Dermis lymphatic vessel endothelial cell (primary cell): ENCODE data around the gene SRP68. TPM values are rescaled to one million over a fixed set of nuclear protein-coding genes. Genes with fewer than 3 reads are reported as not detected.

Experiments
- total RNA-seq: library from RNA; depleted of rRNA; stranded (reverse); fragments of >200 nt; gene quantifications from 2 replicates; pipeline ENCODE4 v1.2.1, GENCODE V29; 2014

The SRP68 gene
- 27.1 and 27.3 TPM in 2 replicates for total RNA-seq

DNA sequence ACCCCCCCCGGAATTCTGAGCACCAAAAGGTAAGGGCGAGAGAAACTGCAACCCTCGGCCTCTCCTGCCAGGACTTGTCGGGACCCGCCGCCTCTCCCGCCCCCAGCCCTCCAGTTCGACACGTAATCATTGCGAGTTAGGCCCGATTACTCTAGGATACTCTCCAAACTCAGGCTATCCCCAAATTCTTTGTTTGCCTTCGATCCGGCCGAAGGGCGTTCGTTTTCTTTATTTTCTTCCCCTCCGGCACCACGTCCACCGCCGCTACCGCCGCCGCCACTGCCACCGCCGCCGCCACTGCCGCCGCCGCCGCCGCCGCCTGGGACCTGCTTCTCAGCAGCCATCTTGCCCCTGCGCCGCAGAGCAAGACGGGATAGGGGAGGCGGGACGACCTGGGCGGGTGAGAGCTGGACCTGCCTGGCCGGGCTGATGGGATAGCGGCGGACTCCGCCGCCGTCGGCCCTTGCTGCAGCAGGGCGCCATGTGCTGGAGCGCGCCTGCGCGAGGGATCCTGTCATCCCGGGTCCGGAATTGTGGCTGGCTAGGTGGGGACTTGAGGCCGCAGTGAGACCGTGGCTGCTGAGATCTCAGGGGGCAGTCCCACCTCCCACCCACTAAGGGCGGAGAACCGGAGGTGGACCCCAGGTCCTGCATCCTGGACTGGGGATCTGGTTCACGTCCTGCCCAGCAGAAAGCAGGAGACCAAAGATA, at the start of gene SRP68:
Gene SRP68, minus strand, starts transcription at position 370 of the 711 bp plus-strand sequence. Its CDS starts 26 bp downstream, at position 344.

DNA sequence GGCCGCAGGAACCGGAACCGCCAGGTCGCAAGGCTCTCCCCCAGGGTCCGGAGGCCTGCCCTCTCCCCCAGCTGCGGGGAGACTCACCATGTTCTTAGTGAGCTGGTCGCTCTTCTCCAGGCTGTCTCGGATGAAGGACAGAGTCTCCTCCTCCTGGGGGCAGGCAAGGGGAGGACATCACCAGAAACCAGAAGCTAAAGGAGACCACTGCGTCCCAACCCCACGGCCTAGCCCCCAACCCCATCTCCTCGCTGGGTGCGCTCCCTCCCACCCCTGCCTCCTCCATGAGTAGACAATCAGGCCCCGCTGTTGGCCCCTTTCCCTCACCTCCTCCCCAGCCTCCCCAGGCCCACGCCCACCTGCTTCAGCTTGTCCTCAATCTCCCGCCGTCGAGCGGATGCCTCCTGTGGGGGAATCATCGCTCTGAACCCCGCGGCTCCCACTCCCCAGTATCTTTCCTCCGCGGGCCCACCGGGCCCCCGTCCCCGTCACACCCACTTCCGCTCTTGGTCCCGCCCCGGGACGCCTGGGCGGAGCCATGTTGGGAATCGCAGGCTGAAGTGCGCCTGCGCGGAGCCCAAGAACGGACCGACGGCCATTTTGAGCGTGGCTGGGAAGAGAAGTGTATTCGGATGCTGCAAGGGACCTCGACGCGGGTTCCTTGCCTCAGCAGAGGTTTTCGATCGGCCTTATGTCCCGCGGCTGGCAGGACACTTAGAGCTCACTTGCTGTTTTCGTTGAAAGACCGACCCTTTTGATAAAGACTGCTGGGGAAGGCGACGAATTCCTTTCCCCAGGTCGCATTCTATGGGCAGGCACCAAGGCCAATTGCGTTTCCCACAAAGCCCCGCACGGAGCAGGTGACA, 31.2 kb upstream of the SRP68 start, which contains the start of gene EXOC7:
Gene EXOC7, minus strand, starts transcription at position 514 of the 866 bp plus-strand sequence. Its CDS starts 95 bp downstream, at position 419.

GRCh38 chr17:76078860-76079534, 6.7 kb upstream of the SRP68 start, which contains the start of gene ZACN:
TSS of gene ZACN (plus strand) at chr17:76079182. CDS start at chr17:76079265, 83 bp downstream.

DNA sequence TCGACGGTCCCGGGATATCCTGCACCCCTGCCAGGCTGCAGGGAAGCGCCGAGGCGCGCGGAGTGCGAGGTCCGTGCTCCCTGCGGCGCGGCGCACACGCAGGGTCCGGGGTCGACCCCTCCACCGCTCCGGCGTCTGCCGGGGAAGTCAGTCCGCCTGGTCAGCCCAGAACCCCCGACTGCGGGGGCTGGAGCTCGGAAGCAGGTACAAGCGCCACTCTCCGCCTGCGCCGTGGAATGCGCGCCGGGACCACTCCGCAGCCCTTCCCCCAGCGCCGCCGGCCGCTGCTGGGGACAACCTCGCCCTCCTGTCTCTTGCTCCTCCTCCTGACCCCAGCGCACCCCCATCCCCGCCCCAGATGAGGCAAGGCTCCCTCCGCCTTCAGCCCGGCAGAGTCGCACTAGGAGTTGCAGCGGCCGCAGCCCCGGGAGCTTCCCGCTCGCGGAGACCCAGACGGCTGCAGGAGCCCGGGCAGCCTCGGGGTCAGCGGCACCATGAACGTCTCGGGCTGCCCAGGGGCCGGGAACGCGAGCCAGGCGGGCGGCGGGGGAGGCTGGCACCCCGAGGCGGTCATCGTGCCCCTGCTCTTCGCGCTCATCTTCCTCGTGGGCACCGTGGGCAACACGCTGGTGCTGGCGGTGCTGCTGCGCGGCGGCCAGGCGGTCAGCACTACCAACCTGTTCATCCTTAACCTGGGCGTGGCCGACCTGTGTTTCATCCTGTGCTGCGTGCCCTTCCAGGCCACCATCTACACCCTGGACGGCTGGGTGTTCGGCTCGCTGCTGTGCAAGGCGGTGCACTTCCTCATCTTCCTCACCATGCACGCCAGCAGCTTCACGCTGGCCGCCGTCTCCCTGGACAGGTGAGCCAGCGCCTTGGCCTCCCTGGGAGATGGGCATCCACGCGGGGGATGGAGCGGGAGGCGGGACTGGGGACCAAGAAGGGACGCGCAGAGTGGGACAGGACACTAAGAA, 2.4 kb upstream of the SRP68 start, which contains the start of gene GALR2:
Gene GALR2, plus strand, starts transcription at position 392 of the 974 bp plus-strand sequence. Its CDS starts 103 bp downstream, at position 495.

GRCh38 chr17:76027159-76027839, 45.0 kb downstream of the SRP68 start, which contains the start of gene EVPL:
TSS of gene EVPL (minus strand) at chr17:76027306. CDS start at chr17:76027198, 108 bp downstream.

GRCh38 chr17:76000755-76001521, 71.4 kb downstream of the SRP68 start, which contains the start of gene CDK3:
TSS of gene CDK3 (plus strand) at chr17:76000855. CDS start at chr17:76001426, 571 bp downstream.

Other genes starting within 250 kb of the SRP68 start
- gene UNC13D, start 228.1 kb downstream of the SRP68 start, total RNA-seq: 2.5 and 7.9 TPM in 2 replicates
- 23.1 and 37.1 TPM in 2 replicates for gene WBP2, start 217.2 kb downstream of the SRP68 start, total RNA-seq
- gene TRIM47, start 193.9 kb downstream of the SRP68 start, total RNA-seq: 37.6 and 61.4 TPM in 2 replicates
- gene TRIM65, start 175.6 kb downstream of the SRP68 start, total RNA-seq: 19.3 and 24.2 TPM in 2 replicates
- 26.8 and 28.9 TPM in 2 replicates for gene MRPL38, start 167.6 kb downstream of the SRP68 start, total RNA-seq
- 2.6 and 2.9 TPM in 2 replicates for gene FBF1, start 131.5 kb downstream of the SRP68 start, total RNA-seq
- 43.6 and 43.8 TPM in 2 replicates for gene ACOX1, start 93.4 kb downstream of the SRP68 start, total RNA-seq
- gene TEN1, start 93.3 kb downstream of the SRP68 start, total RNA-seq: 26.5 and 30.8 TPM in 2 replicates
- 0.65 and 0.95 TPM in 2 replicates for gene CDK3, start 71.7 kb downstream of the SRP68 start, total RNA-seq
- not detected in 2 replicates for gene EVPL, start 45.2 kb downstream of the SRP68 start, total RNA-seq
- 0.09 and 0.11 TPM in 2 replicates for gene GALR2, start 2.3 kb upstream of the SRP68 start, total RNA-seq
- not detected in 2 replicates for gene ZACN, start 6.7 kb upstream of the SRP68 start, total RNA-seq
- gene EXOC7, start 31.3 kb upstream of the SRP68 start, total RNA-seq: 79.0 and 79.8 TPM in 2 replicates
- gene FOXJ1, start 68.7 kb upstream of the SRP68 start, total RNA-seq: under 0.01 TPM in 1 of 2 replicates, not detected in the other
- gene RNF157, start 168.0 kb upstream of the SRP68 start, total RNA-seq: 0.34 and 0.43 TPM in 2 replicates
- 6.4 and 7.9 TPM in 2 replicates for gene UBALD2, start 192.8 kb upstream of the SRP68 start, total RNA-seq
- gene QRICH2, start 235.8 kb upstream of the SRP68 start, total RNA-seq: 8.7 and 11.9 TPM in 2 replicates